ENCODE results near the gene NHEJ1.

The NHEJ1 gene

GRCh38 chr2:219122202-219122980, 38.2 kb downstream of the NHEJ1 start:
- DNase-seq, result no peak

- no peak for DNase-seq
Measured at GRCh38 chr2:219120082-219120481, 40.5 kb downstream of the NHEJ1 start.

GRCh38 chr2:219119422-219120043, 41.1 kb downstream of the NHEJ1 start:
- DNase-seq, result no peak

- DNase-seq, result no peak
Measured at GRCh38 chr2:219118504-219118903, 42.1 kb downstream of the NHEJ1 start.

- DNase-seq, result no peak
Measured at GRCh38 chr2:219116776-219117646, 43.6 kb downstream of the NHEJ1 start.

- DNase-seq, result no peak
Measured at GRCh38 chr2:219112651-219113338, 47.8 kb downstream of the NHEJ1 start.

- DNase-seq, result no peak
Measured at GRCh38 chr2:219112062-219112406, 48.6 kb downstream of the NHEJ1 start.

GRCh38 chr2:219111375-219112061, 49.1 kb downstream of the NHEJ1 start:
- no peak for DNase-seq

- no peak for DNase-seq
Measured at GRCh38 chr2:219109471-219109870, 51.1 kb downstream of the NHEJ1 start.

- no peak for DNase-seq
Measured at GRCh38 chr2:219107758-219108157, 52.9 kb downstream of the NHEJ1 start.

GRCh38 chr2:219106251-219106650, 54.4 kb downstream of the NHEJ1 start:
- peak; percentile 60 for DNase-seq

GRCh38 chr2:219104107-219105035, 56.2 kb downstream of the NHEJ1 start:
- DNase-seq, result no peak

- DNase-seq, result no peak
Measured at GRCh38 chr2:219099329-219099728, 61.3 kb downstream of the NHEJ1 start.

GRCh38 chr2:219095406-219095935, 65.1 kb downstream of the NHEJ1 start:
- no peak for DNase-seq

- no peak for DNase-seq
Measured at GRCh38 chr2:219094171-219094570, 66.4 kb downstream of the NHEJ1 start.

- DNase-seq, result no peak
Measured at GRCh38 chr2:219090436-219091299, 69.9 kb downstream of the NHEJ1 start.

GRCh38 chr2:219089330-219089729, 71.3 kb downstream of the NHEJ1 start:
- no peak for DNase-seq

- no peak for DNase-seq
Measured at GRCh38 chr2:219087848-219088247, 72.8 kb downstream of the NHEJ1 start.

GRCh38 chr2:219087361-219087760, 73.3 kb downstream of the NHEJ1 start:
- peak; percentile 32 for DNase-seq

- DNase-seq, result no peak
Measured at GRCh38 chr2:219086196-219086595, 74.4 kb downstream of the NHEJ1 start.

Measured in NCI-H524 treated with DMSO at 0.1 percent for 48 hours (cell line).